ENCODE results near the gene HSF5.
"Not testable (repeated sequence)": the region's sequence is repeated elsewhere in the genome, so short reads cannot be mapped to it uniquely, and the experiment has no call there.

HSF5 gene

DNA sequence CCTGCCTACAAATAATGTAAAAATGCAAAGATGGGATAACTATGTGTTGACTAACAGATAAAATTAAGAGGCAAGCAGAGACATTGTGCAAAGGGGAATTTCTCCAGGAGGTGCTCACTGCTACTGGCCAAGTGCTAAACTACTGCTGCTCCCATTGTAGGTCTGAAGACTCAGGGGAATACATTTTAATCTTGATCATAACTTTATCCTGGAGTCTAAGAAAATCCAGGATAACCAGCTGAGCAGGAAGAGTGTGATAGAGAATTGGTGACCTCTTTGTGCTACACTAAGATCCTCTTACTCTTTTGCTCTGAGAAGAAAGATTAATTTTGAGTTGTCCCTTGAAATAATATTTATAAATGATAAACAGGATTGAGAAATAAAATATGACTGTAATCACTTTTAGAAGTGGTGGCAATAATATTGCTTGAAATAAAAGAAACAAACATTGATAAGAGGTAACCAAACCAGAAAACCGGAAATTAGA is 76.8 kb downstream of the HSF5 start:
- no peak for DNase-seq

DNA sequence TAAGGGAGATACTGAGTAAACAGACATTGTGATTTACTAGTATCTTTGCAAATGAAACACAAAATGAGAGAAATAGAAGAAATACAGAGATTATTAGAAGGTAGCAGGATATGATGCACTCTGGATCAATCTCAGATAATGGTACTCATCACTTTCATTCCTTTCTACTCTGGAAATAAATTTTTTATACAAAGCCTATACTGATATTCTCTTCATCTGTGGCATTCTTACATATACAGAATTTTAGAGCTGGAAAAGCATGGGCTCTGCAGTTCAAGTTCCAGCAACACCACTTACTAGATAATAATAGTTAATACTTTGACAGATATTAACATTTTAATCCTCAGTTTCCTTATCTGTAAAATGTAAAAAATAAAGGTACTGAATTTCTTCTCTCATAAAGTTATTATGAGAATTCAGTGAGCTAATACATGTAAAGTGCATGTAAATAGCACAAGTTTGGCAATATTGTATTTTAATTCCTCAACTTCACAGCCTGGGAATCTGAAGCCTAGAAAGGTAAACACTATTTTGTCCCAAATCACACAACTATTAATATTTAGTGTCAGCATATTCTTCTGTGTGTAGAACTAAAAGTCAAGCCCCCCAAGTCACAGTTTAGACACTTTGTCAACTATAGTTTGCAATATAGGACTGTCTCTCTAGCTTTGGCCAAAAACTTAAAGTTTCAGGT is 77.3 kb downstream of the HSF5 start:
- no peak for DNase-seq

DNA sequence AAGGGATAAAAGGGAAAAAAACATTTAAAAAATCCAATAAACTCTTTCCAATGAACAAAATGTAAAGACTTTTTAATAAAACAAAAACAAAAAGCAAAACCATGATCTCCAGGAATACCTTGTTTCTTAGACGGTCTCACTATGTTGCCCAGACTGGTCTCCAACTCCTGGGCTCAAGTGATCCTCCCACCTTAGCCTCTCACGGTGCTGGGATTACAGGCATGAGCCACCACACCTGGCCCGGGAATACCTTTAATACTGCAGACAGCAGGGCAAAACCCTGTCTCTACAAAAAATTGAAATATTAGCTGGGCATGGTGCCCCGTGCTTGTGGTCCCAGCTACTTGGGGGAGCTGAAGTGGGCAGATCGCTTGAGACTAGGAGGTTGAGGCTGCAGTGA is 78.8 kb downstream of the HSF5 start:
- DNase-seq = no peak

DNA sequence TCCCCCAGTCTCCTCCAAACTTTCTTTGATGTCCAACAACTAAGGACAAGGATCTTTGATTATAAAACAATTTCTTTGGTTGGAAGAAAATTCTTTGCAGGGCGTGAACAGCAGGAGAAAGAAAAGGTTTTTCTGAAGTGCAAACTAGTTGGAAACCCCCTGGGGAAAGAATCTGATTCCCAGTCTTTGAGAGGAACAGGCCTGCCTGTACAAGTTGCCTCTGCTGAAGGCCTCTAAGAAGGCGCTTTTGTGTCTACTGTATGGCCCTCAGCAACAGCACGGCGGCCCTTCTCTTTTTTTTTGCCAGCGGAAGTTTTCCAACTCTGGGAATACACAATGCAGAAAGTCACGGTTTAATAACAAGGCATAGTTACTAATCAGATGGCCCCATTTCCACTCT is 84.9 kb downstream of the HSF5 start:
- no peak for DNase-seq

DNA sequence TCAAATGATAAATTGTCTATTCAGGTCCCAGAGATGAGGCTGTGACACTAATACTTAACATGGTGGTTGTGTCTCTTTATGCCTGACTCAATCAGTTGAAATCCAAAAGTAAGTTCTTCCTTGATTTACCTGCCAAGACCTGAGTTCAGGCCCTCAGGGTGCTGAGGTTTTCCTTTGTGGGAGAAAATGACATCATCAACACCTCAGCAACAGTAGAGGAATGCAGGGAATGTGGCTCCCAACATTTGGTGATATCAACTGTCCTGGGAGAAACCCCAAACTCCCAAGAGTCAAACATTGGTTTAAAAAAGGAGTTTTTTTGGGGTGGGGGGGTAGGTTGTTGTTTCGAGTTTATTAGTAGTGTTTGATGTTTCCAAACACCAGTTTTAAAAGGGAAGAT is 85.5 kb downstream of the HSF5 start:
- no peak for DNase-seq

DNA sequence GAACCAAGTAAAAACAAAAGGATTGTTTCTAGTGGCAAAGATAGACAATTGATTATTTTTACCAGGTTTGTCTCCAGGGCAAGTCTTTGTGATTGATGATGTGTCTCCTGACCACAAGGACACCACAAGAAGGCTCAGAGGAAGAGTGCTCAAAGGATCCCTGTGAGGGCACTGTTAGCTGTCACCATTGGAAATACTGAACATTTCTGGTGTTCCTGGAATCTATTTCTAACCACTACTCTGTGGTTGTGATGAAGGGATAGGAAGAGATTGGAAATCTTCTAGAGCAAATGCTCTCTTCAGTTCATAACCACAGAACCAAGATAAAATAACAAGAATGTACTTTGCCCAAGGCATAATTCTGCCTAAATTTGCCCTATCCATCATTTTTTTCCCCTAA is 86.2 kb downstream of the HSF5 start:
- DNase-seq = no peak

DNA sequence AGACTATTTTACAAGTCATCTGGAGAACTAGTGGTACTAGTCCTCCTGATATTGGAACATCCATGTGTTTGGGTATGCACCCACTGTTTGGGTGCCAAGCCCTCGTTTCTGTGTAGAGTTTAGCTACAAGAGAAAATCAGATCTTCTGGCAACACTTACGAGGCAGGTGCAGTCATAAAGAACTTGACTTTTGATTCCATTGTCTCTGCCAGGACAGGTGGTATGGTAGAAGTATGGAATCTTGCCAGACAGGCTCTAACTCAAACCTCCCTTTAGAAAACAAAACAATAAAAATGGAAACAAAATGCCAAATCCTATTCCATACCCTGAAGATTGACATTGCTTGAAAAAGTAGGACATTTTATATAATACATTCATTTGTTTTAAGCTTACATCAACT is 86.9 kb downstream of the HSF5 start:
- no peak for DNase-seq

DNA sequence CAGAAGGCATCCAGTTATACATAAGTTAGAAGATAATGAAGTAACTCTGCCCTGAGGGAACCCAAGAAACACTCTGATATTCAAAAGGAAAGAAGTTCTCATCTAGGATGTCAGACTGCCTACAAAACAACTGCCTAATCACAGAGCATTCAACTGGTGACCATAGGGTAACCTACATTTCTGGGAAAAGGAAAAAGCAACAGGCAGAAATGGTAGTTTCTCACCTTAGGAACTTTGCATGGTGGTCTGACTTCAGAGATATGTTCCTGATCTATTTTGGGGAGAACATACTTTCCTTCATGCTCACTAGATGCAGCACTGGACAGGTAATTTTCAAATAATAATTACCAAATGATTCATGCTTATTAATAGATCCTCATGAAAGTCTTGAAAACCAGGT is 87.4 kb downstream of the HSF5 start:
- DNase-seq = no peak

DNA sequence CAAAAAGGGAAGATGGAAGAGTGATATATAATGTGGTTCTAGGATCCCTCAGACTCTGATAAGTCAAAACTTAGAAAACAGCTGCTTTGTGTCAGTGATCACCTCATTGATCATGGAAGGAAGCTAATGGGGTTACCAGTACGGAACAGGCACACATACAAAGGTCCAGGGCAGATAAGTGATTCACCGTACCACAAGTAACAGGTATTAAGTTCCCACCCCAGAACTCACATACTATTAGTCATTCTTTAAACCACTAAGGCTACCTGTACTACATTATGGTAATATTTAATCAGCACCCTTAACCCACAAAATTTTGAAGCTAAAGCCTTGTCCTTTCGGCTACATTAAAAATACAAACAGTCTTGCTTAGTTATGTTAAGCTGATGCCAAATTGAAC is 88.2 kb downstream of the HSF5 start:
- DNase-seq = no peak

DNA sequence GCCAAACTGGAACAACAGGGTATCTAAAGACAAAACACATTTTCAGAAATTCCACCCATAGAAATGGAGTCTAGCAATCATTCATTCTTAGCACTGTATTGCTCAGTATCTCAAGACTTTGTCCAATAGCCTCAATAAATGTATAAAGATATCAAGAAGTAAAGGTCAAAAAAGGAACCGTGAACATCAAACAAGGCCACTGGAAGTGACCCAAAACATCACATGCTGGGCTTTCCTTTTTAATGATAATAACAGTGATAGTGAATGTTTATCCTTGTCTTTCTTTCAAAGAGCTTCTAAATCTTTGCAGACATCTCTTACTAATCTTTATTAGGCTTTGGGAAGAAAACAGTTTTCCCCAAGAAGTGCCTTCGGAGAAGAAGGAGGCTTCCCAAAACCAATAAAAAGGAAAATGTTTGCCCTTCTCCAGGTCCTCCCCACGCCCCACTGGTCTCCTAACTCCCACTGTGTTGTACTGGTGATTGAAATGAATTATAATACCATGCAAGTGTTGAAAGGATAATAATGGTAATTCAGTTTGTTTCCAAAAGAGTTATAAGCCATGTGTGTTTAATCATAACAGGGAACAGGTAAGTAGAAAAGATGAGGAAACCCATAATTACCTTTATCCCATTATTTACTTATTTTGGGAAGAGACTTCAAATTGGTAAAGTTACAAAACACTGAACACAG is 89.5 kb downstream of the HSF5 start:
- no peak for DNase-seq

DNA sequence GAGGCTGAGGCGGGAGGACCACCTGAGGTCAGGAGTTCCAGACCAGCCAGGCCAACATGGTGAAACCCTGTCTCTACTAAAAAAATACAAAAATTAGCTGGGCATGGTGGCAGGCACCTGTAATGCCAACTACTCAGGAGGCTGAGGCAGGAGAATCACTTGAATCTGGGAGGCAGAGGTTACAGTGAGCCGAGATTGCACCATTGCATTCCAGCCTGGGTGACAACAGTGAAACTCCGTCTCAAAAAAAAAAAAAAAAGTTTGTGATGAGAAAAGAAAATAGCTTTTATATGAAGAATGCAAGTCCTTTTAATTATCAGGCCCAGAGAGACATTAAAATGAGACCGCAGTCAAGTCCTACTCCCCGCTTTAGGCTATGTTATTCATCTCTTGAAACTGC is 90.8 kb downstream of the HSF5 start:
- DNase-seq = not testable (repeated sequence)

DNA sequence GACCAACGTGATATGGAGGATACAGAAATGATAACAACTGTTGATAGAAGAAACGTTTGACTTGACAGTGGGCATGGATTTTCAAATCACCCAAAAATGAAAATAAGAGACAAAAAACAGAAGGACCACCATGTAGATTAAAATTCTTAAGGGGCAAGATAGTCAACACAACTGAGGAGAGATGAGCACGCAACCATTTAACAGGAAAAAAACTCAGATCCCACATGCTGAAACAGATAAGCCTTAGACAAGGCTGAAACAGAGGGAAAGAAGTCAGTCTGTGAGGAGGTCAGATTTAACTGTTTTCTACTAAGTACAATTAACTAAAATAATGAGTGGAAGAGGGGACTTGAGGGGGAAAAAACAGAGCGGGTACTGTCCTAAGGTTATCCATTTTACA is 92.0 kb downstream of the HSF5 start:
- DNase-seq = no peak

DNA sequence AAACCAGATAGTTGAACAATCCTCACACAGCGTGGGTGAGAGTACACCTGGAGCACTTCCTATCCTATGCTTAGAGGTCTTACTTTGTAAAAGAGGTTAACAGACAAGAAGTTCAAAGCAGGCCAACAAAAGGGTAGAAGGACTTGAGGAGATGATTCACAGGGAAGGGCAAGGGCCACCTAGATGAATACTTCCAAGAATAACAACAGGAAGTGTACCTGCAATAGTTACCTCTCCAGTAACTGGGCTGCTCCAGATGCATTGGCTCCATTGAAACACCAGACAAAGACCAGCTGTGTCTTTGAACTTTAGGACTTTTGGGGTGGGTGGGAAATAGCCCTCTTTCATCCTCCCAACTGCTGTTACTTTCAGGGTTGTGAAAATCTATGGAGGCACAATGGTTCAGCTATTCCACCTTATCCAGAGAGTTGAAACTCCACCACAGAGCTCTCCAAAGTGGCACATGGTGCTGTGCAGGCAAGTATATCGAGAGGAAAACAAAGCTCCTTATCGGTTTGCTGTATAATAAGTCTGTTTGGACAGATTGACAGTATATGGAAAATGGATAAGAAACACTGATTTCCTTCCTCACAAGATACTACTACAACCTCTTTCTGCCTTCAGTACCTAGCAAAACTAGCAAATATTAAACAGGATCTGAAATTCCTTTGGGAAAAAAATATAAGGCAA is 93.5 kb downstream of the HSF5 start:
- no peak for DNase-seq

DNA sequence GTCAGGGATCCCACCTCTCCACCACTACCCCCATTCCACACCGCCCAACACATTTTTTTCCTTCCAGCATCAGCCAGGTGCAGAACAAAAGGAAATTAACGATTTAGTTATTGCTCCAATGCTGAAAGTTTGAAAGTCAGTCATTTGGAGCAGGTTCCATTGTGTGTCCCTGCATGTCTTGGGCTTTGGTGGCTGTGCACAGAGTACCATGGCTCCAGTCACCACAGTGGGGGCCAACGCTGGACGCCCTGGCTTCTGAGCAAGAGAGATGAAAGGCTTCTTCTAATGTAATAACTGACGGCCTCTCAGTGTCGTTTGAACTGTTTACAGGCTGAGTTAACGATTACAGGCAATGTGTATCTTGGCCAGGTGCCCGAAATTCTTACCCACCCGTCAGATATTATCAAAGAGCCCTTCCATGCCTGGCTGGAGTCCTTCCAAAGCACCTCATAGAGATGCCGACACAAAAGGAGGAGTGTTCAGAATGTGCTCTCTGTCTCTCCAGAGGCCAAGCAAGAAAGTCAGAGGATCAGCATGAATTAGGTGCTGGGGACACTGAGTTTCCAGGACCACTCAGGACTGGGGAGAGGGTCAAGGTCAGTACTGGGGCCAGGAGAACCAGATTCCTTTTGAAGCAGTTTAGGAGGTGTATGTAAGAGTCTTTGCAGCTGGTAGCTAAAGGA is 96.8 kb downstream of the HSF5 start:
- DNase-seq = peak; percentile 53

DNA sequence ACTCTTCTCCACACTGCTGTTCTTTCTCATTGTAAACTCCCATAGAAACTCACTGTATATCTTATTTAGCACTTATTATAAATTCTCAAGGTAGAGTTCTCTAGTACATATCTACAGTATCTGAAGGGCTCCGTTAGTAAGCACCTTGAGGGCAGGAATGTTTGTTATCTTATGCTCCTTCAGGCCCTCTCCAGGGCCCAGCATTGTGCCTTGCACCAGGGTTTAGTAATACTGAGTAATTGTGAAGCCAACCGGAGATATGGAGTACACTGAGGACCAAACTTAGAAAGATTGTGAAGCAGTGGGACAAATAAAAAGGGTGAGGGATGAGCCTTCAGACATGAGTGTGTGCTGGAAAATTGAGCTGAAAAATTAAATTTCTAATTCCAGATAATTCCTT is 97.3 kb downstream of the HSF5 start:
- no peak for DNase-seq

DNA sequence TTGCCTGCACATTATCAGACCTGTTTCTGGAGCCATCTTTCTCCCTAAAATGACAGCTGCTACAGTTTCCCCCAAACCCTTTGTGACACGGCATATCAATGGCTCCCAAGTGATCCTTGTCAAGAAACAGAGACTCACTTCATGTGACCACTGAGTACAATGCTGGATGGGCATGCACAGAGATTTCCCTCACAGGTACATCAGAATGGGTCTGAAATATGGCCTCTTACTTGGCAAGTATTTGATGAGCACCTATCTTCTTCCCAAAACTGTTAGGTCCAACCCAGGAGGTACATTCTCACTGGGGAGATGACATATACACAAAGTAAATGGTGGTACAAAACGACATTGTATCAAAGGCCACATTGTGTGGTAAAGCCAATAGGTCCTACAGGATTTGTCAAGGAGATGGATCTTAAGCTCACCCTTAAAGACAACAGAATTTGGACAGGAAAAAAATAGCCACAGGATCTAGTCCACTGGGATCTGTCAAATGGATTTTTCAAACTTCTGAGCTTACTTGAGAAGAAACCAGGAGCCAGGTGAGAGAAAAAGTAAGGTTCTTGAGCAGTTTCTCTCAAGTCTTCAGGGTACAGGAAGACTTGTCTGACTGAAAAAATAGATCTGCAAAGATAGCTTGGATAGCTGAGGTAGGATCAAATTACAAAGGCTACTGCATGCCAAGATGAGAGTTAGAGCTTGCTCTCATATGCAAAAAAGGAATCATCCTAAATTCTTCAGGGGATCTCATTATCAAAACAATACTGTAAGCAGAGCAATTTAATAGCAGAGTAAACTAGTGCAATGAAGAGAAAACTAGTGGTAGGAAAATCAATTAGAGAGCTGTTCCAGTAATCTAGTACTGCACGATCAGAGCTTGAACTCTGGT is 99.7 kb downstream of the HSF5 start:
- no peak for DNase-seq

DNA sequence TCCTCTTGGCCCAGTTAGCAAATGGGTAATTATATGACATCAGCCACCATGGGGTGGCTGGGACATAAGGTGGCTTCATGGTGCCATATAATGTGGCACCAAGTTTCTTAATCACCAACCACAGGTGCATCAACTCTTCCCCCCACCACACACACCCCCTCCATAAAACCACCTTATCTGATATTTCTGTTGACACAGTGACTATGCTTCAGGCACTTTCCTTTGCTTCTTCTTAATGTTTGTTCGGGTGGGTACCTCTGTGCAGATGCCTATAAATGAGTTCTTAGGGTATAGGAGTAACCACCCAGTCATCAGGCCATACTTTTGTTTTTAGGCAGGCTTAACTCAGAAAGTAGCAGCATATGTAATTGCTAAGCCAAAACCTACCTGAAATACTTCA is 100.4 kb downstream of the HSF5 start:
- no peak for DNase-seq

DNA sequence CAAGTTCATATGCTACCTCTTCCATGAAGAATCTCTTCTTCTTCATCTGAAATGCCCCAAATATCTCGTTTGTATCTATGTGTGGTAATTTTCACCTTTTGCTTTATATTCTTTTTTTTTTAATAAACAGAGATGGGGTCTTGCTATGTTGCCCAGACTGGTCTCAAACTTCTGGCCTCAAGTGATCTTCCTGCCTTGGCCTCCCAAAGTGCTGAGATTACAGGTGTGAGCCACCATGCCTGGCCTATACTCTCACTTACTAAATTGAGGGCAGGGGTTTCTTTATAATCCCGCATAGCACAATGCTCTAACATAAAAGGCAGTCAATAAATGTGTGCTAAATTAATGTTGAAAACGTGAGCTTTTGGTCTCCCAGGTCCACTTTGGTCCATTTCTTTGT is 101.5 kb downstream of the HSF5 start:
- DNase-seq = no peak

DNA sequence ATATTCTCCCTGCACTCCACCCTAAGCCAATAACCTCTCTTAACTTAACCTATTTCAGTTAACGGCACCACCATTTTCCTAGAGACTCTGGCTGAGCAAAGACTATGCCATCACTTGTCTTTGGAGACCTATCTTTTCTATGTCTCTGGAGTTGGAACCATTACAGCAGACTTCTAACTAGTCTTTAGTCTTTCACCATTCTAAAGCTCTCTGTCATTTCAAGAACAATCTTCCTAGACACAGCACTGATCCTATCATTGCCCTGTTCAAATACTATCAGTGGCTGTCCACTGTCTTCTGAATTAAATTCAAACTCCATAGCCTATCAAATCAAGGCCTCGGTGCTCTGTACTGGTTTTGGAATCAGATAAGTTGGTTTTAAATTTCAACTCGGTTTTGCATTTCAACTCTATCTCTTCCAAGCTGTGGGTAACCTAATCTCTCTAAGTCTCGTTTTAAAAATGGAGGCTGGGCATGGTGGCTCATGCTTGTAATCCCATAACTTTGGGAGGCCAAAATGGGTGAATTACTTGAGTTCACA is 102.8 kb downstream of the HSF5 start:
- DNase-seq = no peak

DNA sequence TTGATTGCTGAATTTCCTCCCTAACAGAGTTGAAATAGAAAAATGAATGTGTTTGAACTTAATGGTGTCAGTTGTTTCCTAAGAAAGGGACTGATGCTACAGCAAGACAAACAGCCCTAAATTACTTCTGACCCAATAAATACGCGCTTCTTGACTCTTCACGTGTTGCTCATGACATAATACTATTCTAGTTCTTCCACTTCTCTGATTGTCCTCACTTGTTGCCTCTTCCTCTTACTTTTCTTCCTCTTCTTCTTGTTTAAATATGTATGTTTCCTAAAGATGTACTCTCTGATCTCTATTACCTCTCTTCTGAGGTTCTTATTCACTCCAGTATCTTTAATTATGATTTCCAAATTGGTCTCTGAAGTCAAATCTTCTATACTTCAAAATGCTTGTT is 103.3 kb downstream of the HSF5 start:
- no peak for DNase-seq

DNA sequence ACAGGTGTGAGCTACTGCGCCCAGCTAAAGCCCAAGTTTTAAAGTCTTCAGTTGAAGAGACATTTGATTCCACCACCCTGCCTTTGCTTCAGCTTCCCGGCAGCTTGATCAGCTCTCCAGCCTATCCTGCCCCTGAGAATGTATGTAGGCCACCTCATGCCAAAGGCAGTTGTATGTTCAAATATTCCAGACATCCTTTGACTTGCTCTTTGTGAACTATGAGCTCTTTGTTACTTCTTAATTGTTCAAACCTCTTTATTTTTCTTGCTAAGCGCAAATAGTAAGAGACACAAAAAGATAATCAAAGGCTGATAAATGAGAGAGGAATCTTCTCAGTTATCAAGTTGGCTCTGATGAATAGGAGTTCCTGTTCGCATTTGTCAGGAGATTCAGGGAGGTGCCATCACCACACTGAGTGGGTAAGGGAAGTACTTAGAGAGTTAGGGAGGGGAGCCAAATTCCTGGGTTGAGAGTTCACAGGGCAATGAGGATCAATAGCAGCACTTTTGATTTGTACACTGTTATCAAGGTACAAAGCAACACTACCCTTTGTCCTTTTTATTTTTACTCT is 104.2 kb downstream of the HSF5 start:
- no peak for DNase-seq

DNA sequence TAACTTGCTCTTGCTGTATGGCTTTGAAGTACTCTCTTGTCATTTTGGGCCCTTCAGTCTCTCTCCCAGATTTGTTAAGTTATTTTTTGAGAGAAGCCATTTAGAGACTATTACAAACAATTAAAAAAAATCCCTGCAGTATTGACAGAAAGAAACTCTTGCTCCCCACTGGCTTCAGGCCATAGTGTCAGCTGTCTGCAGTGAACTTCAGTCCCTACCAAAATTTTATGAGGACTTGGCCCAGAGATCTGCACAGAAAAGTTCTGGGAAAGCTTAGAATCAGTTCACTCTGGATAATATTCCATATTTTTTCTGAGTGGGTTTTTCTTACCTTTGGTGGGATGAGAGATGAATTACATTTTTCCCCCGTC is 105.4 kb downstream of the HSF5 start:
- no peak for DNase-seq

All from NCI-H1436 treated with DMSO at 0.1 percent for 48 hours (cell line).